Measurements from ENCODE around the gene MTARC2. TPM values are rescaled to one million over a fixed set of nuclear protein-coding genes. Genes with fewer than 3 reads are reported as not detected.

MTARC2 gene
- total RNA-seq, 2 donors from 2014 or later = 19.5 to 37.9 TPM

DNA sequence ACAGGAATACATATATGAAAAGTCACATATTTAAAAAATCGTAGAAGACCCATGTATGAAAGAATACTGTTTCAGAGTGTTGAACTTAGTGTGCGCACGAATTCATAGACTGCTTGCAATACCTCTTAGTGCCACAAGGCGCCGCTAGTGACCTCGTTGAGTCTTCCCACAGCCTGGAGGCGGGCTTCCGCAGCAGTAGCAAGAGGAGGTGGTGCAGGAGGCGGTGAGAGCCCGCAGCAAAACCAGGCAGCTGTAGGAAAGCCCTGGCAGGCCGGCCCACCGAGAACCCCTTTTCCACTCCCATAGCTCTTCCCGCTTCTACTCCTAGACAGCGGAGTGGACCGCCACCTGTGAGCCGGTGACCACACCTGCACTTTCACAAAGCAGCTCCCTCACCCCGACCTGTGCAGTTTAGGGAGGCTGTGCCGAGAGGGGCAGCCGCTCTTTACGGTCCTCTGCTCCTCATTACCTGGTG, 62.1 kb downstream of the MTARC2 start:
- 15 to 22% methylated on average over 8 to 20 of the region's 20 CpGs for WGBS, 2 donors
- H3K4me3 ChIP-seq = no peak overlapping the region
- intact Hi-C loops (cut with DNase I) = loop anchor here (10.0 kb wide), 1 partner anchor 625 kb away; no protein-coding TSS in a partner anchor
- TF ChIP-seq, protein P1, sequence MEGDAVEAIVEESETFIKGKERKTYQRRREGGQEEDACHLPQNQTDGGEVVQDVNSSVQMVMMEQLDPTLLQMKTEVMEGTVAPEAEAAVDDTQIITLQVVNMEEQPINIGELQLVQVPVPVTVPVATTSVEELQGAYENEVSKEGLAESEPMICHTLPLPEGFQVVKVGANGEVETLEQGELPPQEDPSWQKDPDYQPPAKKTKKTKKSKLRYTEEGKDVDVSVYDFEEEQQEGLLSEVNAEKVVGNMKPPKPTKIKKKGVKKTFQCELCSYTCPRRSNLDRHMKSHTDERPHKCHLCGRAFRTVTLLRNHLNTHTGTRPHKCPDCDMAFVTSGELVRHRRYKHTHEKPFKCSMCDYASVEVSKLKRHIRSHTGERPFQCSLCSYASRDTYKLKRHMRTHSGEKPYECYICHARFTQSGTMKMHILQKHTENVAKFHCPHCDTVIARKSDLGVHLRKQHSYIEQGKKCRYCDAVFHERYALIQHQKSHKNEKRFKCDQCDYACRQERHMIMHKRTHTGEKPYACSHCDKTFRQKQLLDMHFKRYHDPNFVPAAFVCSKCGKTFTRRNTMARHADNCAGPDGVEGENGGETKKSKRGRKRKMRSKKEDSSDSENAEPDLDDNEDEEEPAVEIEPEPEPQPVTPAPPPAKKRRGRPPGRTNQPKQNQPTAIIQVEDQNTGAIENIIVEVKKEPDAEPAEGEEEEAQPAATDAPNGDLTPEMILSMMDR (IDR thresholded peaks at IDR 0.05) = peak; percentile 79 to 92 (median 92)
- peak in 1 of 3 donors; percentile 6 for TF ChIP-seq POLR2A (IDR thresholded peaks at IDR 0.05)
- DNase-seq (peak; percentile 82 to 89 (median 87)), ATAC-seq (peak; percentile 92)
- H3K27me3 ChIP-seq = no peaks in the 10 kb centered on the region
- H3K4me1 ChIP-seq = peaks cover 5% of the 10 kb centered on the region
- no peaks in the 10 kb centered on the region for H3K36me3 ChIP-seq (replicated peaks in 1 of 2; ENCODE audit: insufficient read depth in 1 of 2, low read depth in 2 of 2)
- H3K27ac ChIP-seq = no peak overlapping the region
- H3K9me3 ChIP-seq = no peaks in the 10 kb centered on the region

DNA sequence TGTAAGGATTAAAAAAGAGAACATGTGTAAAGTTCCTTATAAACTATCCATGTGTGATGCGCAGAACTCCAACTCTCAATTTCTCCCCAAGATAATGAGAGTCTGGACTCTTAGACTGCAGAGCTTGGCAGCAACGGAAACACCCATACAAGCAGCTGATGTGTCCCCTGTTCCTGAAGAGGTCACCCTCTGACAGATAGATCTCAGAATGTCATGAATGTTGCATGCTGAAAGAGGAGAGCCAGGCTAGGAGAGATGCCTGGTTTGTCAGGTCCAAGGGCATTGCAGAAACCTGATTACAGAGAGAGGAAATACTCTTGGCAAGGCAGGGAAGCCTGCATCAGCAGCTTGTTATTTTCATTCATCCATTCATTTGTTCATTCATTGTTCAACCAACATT, 62.8 kb downstream of the MTARC2 start:
- no peak overlapping the region for H3K27ac ChIP-seq
- no peaks in the 10 kb centered on the region for H3K36me3 ChIP-seq (replicated peaks in 1 of 2; ENCODE audit: insufficient read depth in 1 of 2, low read depth in 2 of 2)
- intact Hi-C loops (cut with DNase I) = loop anchor here (10.0 kb wide), 1 partner anchor 624 kb away; no protein-coding TSS in a partner anchor
- no peaks in the 10 kb centered on the region for H3K9me3 ChIP-seq
- DNase-seq (no peak), ATAC-seq (no peak)
- TF ChIP-seq, protein P1 (IDR thresholded peaks at IDR 0.05) = no peak
- TF ChIP-seq POLR2A (IDR thresholded peaks at IDR 0.05) = no peak
- 66 to 71% methylated on average over 2 of the region's 2 CpGs for WGBS, 2 donors
- H3K27me3 ChIP-seq = no peaks in the 10 kb centered on the region
- H3K4me3 ChIP-seq = no peak overlapping the region
- peaks cover 5% of the 10 kb centered on the region for H3K4me1 ChIP-seq

DNA sequence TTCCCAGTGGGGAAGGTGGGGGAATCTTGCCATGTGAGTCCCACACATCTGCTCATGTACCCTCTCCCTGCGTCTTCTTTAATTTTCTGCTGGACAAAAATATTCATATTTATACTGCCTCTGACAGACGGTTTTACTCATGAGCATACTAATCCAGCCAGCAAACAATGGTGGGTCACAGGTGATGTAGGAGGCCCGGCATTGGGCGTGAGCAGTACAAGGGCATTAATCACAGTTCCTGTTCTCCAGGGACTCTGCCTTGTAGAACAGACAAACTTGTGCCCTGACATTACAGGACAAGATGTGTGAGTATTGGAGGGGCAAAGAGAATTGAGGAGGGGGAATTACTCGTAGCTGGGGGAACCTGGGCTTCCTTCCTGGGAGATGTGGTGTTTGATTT, 63.6 kb downstream of the MTARC2 start:
- no peak for TF ChIP-seq POLR2A (IDR thresholded peaks at IDR 0.05)
- TF ChIP-seq, protein P1 (IDR thresholded peaks at IDR 0.05) = no peak
- H3K27ac ChIP-seq = no peak overlapping the region
- no peaks in the 10 kb centered on the region for H3K9me3 ChIP-seq
- ATAC-seq (no peak), DNase-seq (no peak)
- H3K27me3 ChIP-seq = no peaks in the 10 kb centered on the region
- H3K4me1 ChIP-seq = peaks cover 5% of the 10 kb centered on the region
- intact Hi-C loops (cut with DNase I) = loop anchor here (10.0 kb wide), 1 partner anchor 623 kb away; no protein-coding TSS in a partner anchor
- no peaks in the 10 kb centered on the region for H3K36me3 ChIP-seq (replicated peaks in 1 of 2; ENCODE audit: insufficient read depth in 1 of 2, low read depth in 2 of 2)
- WGBS, 2 donors = 82 to 83% methylated on average over 5 of the region's 5 CpGs
- H3K4me3 ChIP-seq = no peak overlapping the region

DNA sequence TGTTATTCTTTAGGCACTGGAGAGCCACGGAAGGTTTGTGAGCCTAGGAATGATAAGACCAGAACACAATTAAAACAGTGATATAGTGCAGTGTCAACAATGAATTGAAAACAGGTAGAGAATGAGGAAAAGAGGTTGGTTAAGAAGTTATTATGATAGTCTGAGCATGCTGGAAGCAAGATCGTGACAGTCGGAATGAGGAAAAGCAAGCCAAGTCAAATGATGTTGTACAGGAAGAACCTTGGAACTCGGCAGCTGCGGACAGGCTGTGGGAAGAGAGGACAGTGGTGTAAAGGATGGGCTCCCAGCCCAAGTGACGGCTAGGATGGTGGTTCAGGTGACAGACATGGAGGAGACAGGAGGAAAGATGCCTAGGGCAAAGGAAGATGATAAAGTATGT, 64.2 kb downstream of the MTARC2 start:
- no peaks in the 10 kb centered on the region for H3K36me3 ChIP-seq (replicated peaks in 1 of 2; ENCODE audit: insufficient read depth in 1 of 2, low read depth in 2 of 2)
- no peak for DNase-seq
- TF ChIP-seq, protein P1 (IDR thresholded peaks at IDR 0.05) = no peak
- no peak for ATAC-seq
- no peak overlapping the region for H3K27ac ChIP-seq
- WGBS, 2 donors = 58 to 70% methylated on average over 6 of the region's 6 CpGs
- H3K4me1 ChIP-seq = peaks cover 5% of the 10 kb centered on the region
- intact Hi-C loops (cut with DNase I) = loop anchor here (10.0 kb wide), 1 partner anchor 622 kb away; no protein-coding TSS in a partner anchor
- H3K4me3 ChIP-seq = no peak overlapping the region
- H3K9me3 ChIP-seq = no peaks in the 10 kb centered on the region
- no peaks in the 10 kb centered on the region for H3K27me3 ChIP-seq

- H3K4me1 ChIP-seq = peaks cover 5% of the 10 kb centered on the region
- DNase-seq (no peak), ATAC-seq (no peak)
- no peak overlapping the region for H3K4me3 ChIP-seq
- no peaks in the 10 kb centered on the region for H3K36me3 ChIP-seq (replicated peaks in 1 of 2; ENCODE audit: insufficient read depth in 1 of 2, low read depth in 2 of 2)
- no peaks in the 10 kb centered on the region for H3K27me3 ChIP-seq
- 84 to 91% methylated on average over 10 to 12 of the region's 12 CpGs for WGBS, 2 donors
- H3K27ac ChIP-seq = no peak overlapping the region
- intact Hi-C loops (cut with DNase I) = loop anchor here (10.0 kb wide), 1 partner anchor 622 kb away; no protein-coding TSS in a partner anchor
- H3K9me3 ChIP-seq = no peaks in the 10 kb centered on the region
- TF ChIP-seq POLR2A (IDR thresholded peaks at IDR 0.05) = no peak
- TF ChIP-seq, protein P1 (IDR thresholded peaks at IDR 0.05) = no peak
Observed at GRCh38 chr1:220813013-220813412, 64.9 kb downstream of the MTARC2 start.
